Trophoblast cell (in vitro differentiated cells and primary cell): Measurements from ENCODE around the gene MRM3.
"Not testable (repeated sequence)": the region's sequence is repeated elsewhere in the genome, so short reads cannot be mapped to it uniquely, and the experiment has no call there.

Source experiments
- DNase-seq, 2 donors: peaks; one replicate each; pipeline ENCODE4 v3.0.0-alpha.2; 2016
- H2AFZ ChIP-seq: 2 replicates; pipeline ENCODE4 v1.6.1; 2013; ENCODE audit warnings: low read length, moderate library complexity, mild to moderate bottlenecking; ENCODE audit not compliant: insufficient read depth, poor library complexity
- H2AK5ac ChIP-seq: 2 replicates; pipeline ENCODE4 v1.6.1; 2013; ENCODE audit warnings: mild to moderate bottlenecking, low read length
- H2BK120ac ChIP-seq: 2 replicates; pipeline ENCODE4 v1.6.1; 2013; ENCODE audit warnings: low read length, mild to moderate bottlenecking, moderate library complexity; ENCODE audit not compliant: insufficient read depth, poor library complexity
- H2BK12ac ChIP-seq: 2 replicates; pipeline ENCODE4 v1.6.1; 2013; ENCODE audit warnings: mild to moderate bottlenecking, low read length, moderate library complexity
- H2BK5ac ChIP-seq: 2 replicates; pipeline ENCODE4 v1.6.1; 2013; ENCODE audit warnings: low read length, low read depth, moderate library complexity, mild to moderate bottlenecking; ENCODE audit not compliant: poor library complexity
- H3K14ac ChIP-seq: 2 replicates; pipeline ENCODE4 v1.6.1; 2013; ENCODE audit warnings: mild to moderate bottlenecking, low read length
- H3K18ac ChIP-seq: 2 replicates; pipeline ENCODE4 v1.6.1; 2013; ENCODE audit warnings: mild to moderate bottlenecking, low read length
- H3K23ac ChIP-seq: 2 replicates; pipeline ENCODE4 v1.6.1; 2013; ENCODE audit warnings: low read length
- H3K27ac ChIP-seq: 2 replicates; pipeline ENCODE4 v1.5.1; 2013; ENCODE audit warnings: low read depth, mild to moderate bottlenecking, inconsistent platforms, low read length, moderate library complexity
- H3K27me3 ChIP-seq: 2 replicates; pipeline ENCODE4 v1.6.1; 2013; ENCODE audit warnings: inconsistent platforms, mild to moderate bottlenecking, low read length, moderate library complexity; ENCODE audit not compliant: insufficient read depth
- H3K36me3 ChIP-seq, 2 experiments: 1 replicate in 1 of 2; 2 replicates in 1 of 2; pipeline ENCODE4 v1.6.1; 2013; ENCODE audit warnings: low read length in 2 of 2, mild to moderate bottlenecking in 2 of 2, moderate library complexity in 1 of 2; ENCODE audit not compliant: insufficient read depth in 2 of 2, control insufficient read depth in 1 of 2
- H3K4ac ChIP-seq: 2 replicates; pipeline ENCODE4 v1.6.1; 2013; ENCODE audit warnings: low read depth, mild to moderate bottlenecking, low read length, moderate library complexity
- H3K4me1 ChIP-seq, 2 experiments: 1 replicate in 1 of 2; 2 replicates in 1 of 2; pipeline ENCODE4 v1.6.1; 2013; ENCODE audit warnings: low read length in 2 of 2, mild to moderate bottlenecking in 2 of 2, moderate library complexity in 1 of 2; ENCODE audit not compliant: insufficient read depth in 2 of 2, control insufficient read depth in 1 of 2
- H3K4me2 ChIP-seq: 2 replicates; pipeline ENCODE4 v1.6.1; 2013; ENCODE audit warnings: inconsistent platforms, mild to moderate bottlenecking, low read length, moderate library complexity
- H3K4me3 ChIP-seq: 2 replicates; pipeline ENCODE4 v1.5.1; 2013; ENCODE audit warnings: mild to moderate bottlenecking, low read depth, low read length, inconsistent platforms
- H3K79me1 ChIP-seq: one replicate; pipeline ENCODE4 v1.6.1; 2013; ENCODE audit warnings: low read length
- H3K79me2 ChIP-seq: 2 replicates; pipeline ENCODE4 v1.6.1; 2013; ENCODE audit warnings: low read length, mild to moderate bottlenecking; ENCODE audit not compliant: control insufficient read depth, insufficient read depth, poor library complexity
- H3K9ac ChIP-seq: 2 replicates; pipeline ENCODE4 v1.6.1; 2013; ENCODE audit warnings: mild to moderate bottlenecking, low read length
- H3K9me3 ChIP-seq: 2 replicates; pipeline ENCODE4 v1.6.1; 2013; ENCODE audit warnings: low read depth, mild to moderate bottlenecking, control low read depth, inconsistent platforms, low read length; ENCODE audit not compliant: insufficient read depth
- H4K12ac ChIP-seq: 2 replicates; pipeline ENCODE4 v1.6.1; 2013; ENCODE audit warnings: low read depth, mild to moderate bottlenecking, low read length, moderate library complexity
- H4K8ac ChIP-seq: 2 replicates; pipeline ENCODE4 v1.6.1; 2013; ENCODE audit warnings: low read depth, mild to moderate bottlenecking, low read length, moderate library complexity
- H4K91ac ChIP-seq: one replicate; pipeline ENCODE4 v1.6.1; 2013; ENCODE audit warnings: low read depth, mild to moderate bottlenecking, low read length, moderate library complexity
- WGBS: extraction: QIAGEN DNeasy Blood & Tissue Kit; methylation state at CpG from one replicate; pipeline ENCODE4 v1.1.7; 2013; ENCODE audit warnings: missing lambda C conversion rate; ENCODE audit not compliant: insufficient read length, insufficient coverage; ENCODE audit errors: extremely low coverage; 5-methylcytosine and 5-hydroxymethylcytosine counted together

The MRM3 gene

DNA sequence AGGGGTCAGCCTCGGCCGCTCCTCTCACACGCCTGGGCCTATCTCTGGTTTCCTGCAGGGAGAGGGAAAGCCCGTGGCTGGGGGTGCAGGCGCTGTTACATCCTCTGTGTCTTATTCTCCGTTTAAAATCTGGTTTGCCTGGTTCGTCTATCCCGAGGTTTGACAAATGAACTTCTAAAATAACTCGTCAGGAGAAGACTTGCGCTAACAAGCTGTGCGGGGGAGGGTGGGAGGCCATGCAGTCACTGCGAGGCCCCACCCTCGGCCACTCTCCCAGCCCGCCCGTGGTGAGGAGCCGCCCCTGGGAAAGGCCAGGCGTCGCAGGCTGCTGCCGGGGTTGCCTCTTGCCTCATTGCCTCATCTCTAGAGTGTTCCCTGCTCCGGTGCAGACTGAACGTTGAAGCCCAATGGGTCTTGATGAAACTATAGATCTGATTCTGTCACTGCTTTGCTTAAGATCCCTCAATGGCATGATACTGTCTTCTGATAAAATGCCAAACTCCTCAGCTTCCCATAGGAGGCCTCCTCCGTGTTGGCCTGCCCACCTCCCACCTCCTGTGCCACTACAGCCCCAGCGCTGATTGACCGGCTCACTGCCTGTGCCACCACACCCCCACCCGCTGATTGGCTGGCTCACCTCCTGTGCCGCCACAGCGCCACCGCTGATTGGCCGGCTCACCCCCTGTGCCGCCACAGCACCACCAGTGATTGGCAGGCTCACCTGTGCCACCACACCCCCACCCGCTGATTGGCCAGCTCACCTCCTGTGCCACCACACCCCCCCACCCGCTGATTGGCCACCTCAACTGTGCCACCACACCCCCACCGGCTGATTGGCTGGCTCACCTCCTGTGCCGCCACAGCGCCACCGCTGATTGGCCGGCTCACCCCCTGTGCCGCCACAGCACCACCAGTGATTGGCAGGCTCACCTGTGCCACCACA is 8.0 kb downstream of the MRM3 start:
- H4K8ac ChIP-seq, H3K9ac ChIP-seq, H2AK5ac ChIP-seq, H2BK12ac ChIP-seq, H3K27me3 ChIP-seq, H2BK120ac ChIP-seq, H3K14ac ChIP-seq, H3K4me1 ChIP-seq, H3K79me1 ChIP-seq, H3K27ac ChIP-seq, H3K4ac ChIP-seq, H2BK5ac ChIP-seq, H3K79me2 ChIP-seq, H3K23ac ChIP-seq, H4K12ac ChIP-seq, H4K91ac ChIP-seq, H3K9me3 ChIP-seq, H2AFZ ChIP-seq, DNase-seq, H3K18ac ChIP-seq: not testable (repeated sequence)
- no CpG with 5 or more reads among the region's 38 CpGs for WGBS
- H3K4me2 ChIP-seq = peak overlapping the region; percentile 36
- peaks cover 12 to 32% of the 10 kb centered on the region in 2 experiments for H3K36me3 ChIP-seq
- peak overlapping the region; percentile 47 for H3K4me3 ChIP-seq

DNA sequence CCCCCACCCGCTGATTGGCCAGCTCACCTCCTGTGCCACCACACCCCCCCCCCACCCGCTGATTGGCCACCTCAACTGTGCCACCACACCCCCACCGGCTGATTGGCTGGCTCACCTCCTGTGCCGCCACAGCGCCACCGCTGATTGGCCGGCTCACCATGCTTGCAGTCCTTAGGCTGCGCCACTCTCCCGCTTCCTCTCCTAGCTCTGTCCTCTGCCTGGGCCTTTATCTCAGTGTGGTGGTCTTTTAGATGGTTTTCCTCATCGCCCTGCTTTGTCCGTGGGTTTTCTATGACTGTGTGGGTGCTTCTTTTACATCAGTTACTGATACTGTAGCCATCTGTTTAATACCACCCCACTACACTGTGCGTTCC is 8.7 kb downstream of the MRM3 start:
- H3K9me3 ChIP-seq, H3K4me2 ChIP-seq, H3K27me3 ChIP-seq, H2BK5ac ChIP-seq, H3K79me1 ChIP-seq, DNase-seq, H3K23ac ChIP-seq, H3K18ac ChIP-seq, H3K14ac ChIP-seq, H4K91ac ChIP-seq, H2AFZ ChIP-seq, H3K4ac ChIP-seq, H2BK120ac ChIP-seq, H3K9ac ChIP-seq, H4K8ac ChIP-seq, H2BK12ac ChIP-seq, H4K12ac ChIP-seq, H3K79me2 ChIP-seq, H3K4me1 ChIP-seq, H3K27ac ChIP-seq, H3K4me3 ChIP-seq, H2AK5ac ChIP-seq: not testable (repeated sequence)
- WGBS = no CpG with 5 or more reads among the region's 12 CpGs
- H3K36me3 ChIP-seq = peaks cover 14 to 34% of the 10 kb centered on the region in 2 experiments

DNA sequence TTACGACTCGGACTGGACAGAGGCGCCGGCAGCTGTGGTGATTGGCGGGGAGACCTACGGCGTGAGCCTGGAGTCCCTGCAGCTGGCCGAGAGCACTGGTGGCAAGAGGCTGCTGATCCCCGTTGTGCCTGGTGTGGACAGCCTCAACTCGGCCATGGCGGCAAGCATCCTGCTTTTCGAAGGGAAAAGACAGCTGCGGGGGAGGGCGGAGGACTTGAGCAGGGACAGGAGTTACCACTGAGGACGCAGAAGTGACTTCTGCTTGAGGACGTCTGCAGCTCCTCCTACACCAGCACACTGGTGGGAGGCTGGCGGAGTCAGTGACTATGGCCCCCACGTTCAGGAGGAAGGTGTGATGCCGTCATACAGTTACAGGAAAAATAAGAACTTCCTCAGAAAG is 9.7 kb downstream of the MRM3 start:
- peaks cover 2% of the 10 kb centered on the region for H3K9me3 ChIP-seq
- no CpG with 5 or more reads among the region's 19 CpGs for WGBS
- no peaks in the 10 kb centered on the region for H3K79me1 ChIP-seq
- H2BK12ac ChIP-seq = no peak overlapping the region
- no peak overlapping the region for H2AK5ac ChIP-seq
- H4K8ac ChIP-seq = no peak overlapping the region
- peaks cover 2 to 4% of the 10 kb centered on the region in 2 experiments for H3K4me1 ChIP-seq
- no peak overlapping the region for H3K9ac ChIP-seq
- H2BK5ac ChIP-seq = no peak overlapping the region
- no peaks in the 10 kb centered on the region for H3K27me3 ChIP-seq
- DNase-seq = no peak
- H3K4me2 ChIP-seq = no peak overlapping the region
- H3K4me3 ChIP-seq = no peak overlapping the region
- no peak overlapping the region for H4K91ac ChIP-seq
- no peak overlapping the region for H2BK120ac ChIP-seq
- H3K79me2 ChIP-seq = no peaks in the 10 kb centered on the region
- no peak overlapping the region for H3K23ac ChIP-seq
- H3K36me3 ChIP-seq = peaks cover 22 to 41% of the 10 kb centered on the region in 2 experiments
- H3K18ac ChIP-seq = no peak overlapping the region
- no peak overlapping the region for H3K14ac ChIP-seq
- H3K27ac ChIP-seq = no peak overlapping the region
- H3K4ac ChIP-seq = no peak overlapping the region
- no peak overlapping the region for H2AFZ ChIP-seq
- no peak overlapping the region for H4K12ac ChIP-seq

DNA sequence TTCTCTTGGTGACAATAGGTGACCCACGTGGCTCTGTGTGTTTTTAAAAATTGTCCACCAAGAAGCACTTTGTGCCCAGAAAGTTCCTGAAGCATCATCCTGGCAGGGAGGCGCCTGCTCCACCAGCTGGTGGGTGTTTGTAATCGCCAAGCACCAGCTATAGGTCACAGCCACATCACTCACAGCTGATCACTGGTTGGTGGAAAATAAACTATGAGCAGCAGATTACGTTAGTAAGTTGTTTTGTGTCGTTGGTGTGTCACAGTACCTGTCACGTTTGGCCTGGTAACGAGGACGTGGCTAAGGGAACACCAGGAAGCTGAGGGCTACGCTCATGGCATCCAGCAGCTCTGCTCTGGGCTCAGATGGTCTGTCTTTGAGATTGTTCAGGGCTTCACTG is 10.1 kb downstream of the MRM3 start:
- H2BK12ac ChIP-seq = no peak overlapping the region
- H3K79me1 ChIP-seq = no peaks in the 10 kb centered on the region
- no peak overlapping the region for H2BK5ac ChIP-seq
- no peak overlapping the region for H3K23ac ChIP-seq
- peaks cover 2% of the 10 kb centered on the region for H3K9me3 ChIP-seq
- no peak overlapping the region for H2BK120ac ChIP-seq
- H3K9ac ChIP-seq = no peak overlapping the region
- peaks cover 27 to 45% of the 10 kb centered on the region in 2 experiments for H3K36me3 ChIP-seq
- H4K91ac ChIP-seq = no peak overlapping the region
- no peak overlapping the region for H3K4me3 ChIP-seq
- H3K27me3 ChIP-seq = no peaks in the 10 kb centered on the region
- no peak overlapping the region for H3K4ac ChIP-seq
- H4K8ac ChIP-seq = no peak overlapping the region
- no peak overlapping the region for H2AK5ac ChIP-seq
- DNase-seq = no peak
- H3K18ac ChIP-seq = no peak overlapping the region
- no peak overlapping the region for H3K14ac ChIP-seq
- no peak overlapping the region for H4K12ac ChIP-seq
- H3K4me1 ChIP-seq = peaks cover 2 to 4% of the 10 kb centered on the region in 2 experiments
- no peak overlapping the region for H3K27ac ChIP-seq
- no CpG with 5 or more reads among the region's 9 CpGs for WGBS
- no peak overlapping the region for H2AFZ ChIP-seq
- H3K79me2 ChIP-seq = no peaks in the 10 kb centered on the region
- H3K4me2 ChIP-seq = no peak overlapping the region
